CD4-positive, alpha-beta memory T cell (primary cell): Measurements from ENCODE around the gene ATP6V1B1. TPM values are rescaled to one million over a fixed set of nuclear protein-coding genes. Genes with fewer than 3 reads are reported as not detected.

Experiments
- CTCF ChIA-PET: fragments of 350-600 bp; sonication (Branson Sonifier 250); formaldehyde crosslinking; loops from one replicate; lab custom pipeline; 2021; ENCODE audit warnings: inconsistent platforms; ENCODE audit not compliant: partially characterized antibody; lab: Charles Lee
- POLR2A ChIA-PET: fragments of 350-600 bp; sonication (Branson Sonifier 250); formaldehyde crosslinking; loops from one replicate; lab custom pipeline; 2021; ENCODE audit not compliant: partially characterized antibody; lab: Charles Lee
- DNase-seq, 5 donors: peaks; one replicate each; pipeline versions ENCODE4 v3.0.0 to v3.0.0-alpha.2; 2020 to 2022; ENCODE audit warnings: mixed read lengths in 1 of 5
- H3K27ac ChIP-seq: one replicate; pipeline ENCODE4 v1.7.0; 2013; ENCODE audit warnings: low read depth, low read length
- H3K27me3 ChIP-seq: 2 replicates; pipeline ENCODE4 v1.7.0; 2013; ENCODE audit warnings: mild to moderate bottlenecking, low read length, moderate library complexity; ENCODE audit not compliant: insufficient read depth
- H3K36me3 ChIP-seq: 2 replicates; pipeline ENCODE4 v1.7.0; 2013; ENCODE audit warnings: mild to moderate bottlenecking, low read length, moderate library complexity; ENCODE audit not compliant: insufficient read depth
- H3K4me1 ChIP-seq: 2 replicates; pipeline ENCODE4 v1.7.0; 2013; ENCODE audit warnings: mild to moderate bottlenecking, low read length, moderate library complexity; ENCODE audit not compliant: insufficient read depth
- H3K4me3 ChIP-seq, 2 donors: one replicate each; pipeline ENCODE4 v1.7.0; 2013; ENCODE audit warnings: low read length in 2 of 2, mild to moderate bottlenecking in 1 of 2
- H3K9me3 ChIP-seq, 2 donors: one replicate each; pipeline ENCODE4 v1.7.0; 2013; ENCODE audit warnings: low read length in 2 of 2, control low read depth in 1 of 2; ENCODE audit not compliant: control insufficient read depth in 1 of 2
- H3K27ac Mint-ChIP-seq, 7 donors: one replicate each; pipeline ENCODE4 v1.8.0; 2020 to 2021; ENCODE audit warnings: mixed read lengths in 7 of 7, mild to moderate bottlenecking in 6 of 7, inconsistent platforms in 3 of 7, moderate library complexity in 3 of 7
- H3K27me3 Mint-ChIP-seq, 2 donors: one replicate each; pipeline ENCODE4 v1.8.0; 2020 to 2021; ENCODE audit warnings: mixed read lengths in 2 of 2
- H3K36me3 Mint-ChIP-seq, 2 donors: one replicate each; pipeline ENCODE4 v1.8.0; 2020 to 2021; ENCODE audit warnings: mixed read lengths in 2 of 2, inconsistent platforms in 1 of 2, mild to moderate bottlenecking in 1 of 2
- H3K4me1 Mint-ChIP-seq, 4 donors: one replicate each; pipeline ENCODE4 v1.8.0; 2020 to 2021; ENCODE audit warnings: mixed read lengths in 4 of 4, mild to moderate bottlenecking in 1 of 4
- H3K4me3 Mint-ChIP-seq, 8 donors: one replicate each; pipeline ENCODE4 v1.8.0; 2020 to 2021; ENCODE audit warnings: mixed read lengths in 8 of 8, mild to moderate bottlenecking in 7 of 8, moderate library complexity in 6 of 8, inconsistent platforms in 3 of 8
- H3K9me3 Mint-ChIP-seq, 8 donors: one replicate each; pipeline ENCODE4 v1.8.0; 2020 to 2021; ENCODE audit warnings: mixed read lengths in 8 of 8, mild to moderate bottlenecking in 5 of 8, inconsistent platforms in 3 of 8, moderate library complexity in 1 of 8
- intact Hi-C: fragments of 100-400 bp; cut with micrococcal nuclease; formaldehyde crosslinking; loops from one replicate; pipeline ENCODE4 v1.15.1; 2023
- polyA plus RNA-seq, 2 donors: library from polyadenylated mRNA; unstranded; fragments of 300-500 nt; fragmentation: Illumina TruSeq; gene quantifications; one replicate each; pipeline ENCODE4 v1.2.3, GENCODE V29; 2021
- total RNA-seq, 2 experiments: library from RNA; stranded (reverse); gene quantifications; one replicate each; pipeline ENCODE4 v1.2.3, GENCODE V29; 2021

The ATP6V1B1 gene
- total and polyA plus RNA-seq, 4 experiments from 2014 or later, result not detected

DNA sequence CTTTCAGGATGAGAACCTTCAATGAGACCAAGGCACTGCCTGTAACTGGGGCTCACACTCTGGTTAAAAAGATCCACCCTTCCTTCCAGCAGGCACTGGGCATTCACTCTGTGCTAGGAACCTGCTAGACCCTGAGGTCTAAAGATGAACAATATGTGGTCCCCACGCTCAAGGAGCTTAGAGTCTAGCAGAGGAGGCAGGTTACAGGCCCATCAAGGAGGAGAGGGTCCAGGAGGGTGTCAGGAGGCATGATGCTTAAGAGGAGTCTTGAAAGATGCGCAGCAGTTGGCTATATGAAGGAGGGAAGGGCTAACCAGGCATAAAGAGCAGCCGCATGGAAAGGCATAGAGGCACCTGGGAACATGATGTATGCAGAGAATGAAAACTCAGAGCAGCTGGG lies 47.3 kb downstream of the ATP6V1B1 start:
- POLR2A ChIA-PET, result no interaction called here
- Histone ChIP-seq H3K27me3 (no peaks in the 10 kb centered on the region), H3K4me3 (no peak overlapping the region), H3K9me3 (no peaks in the 10 kb centered on the region), H3K36me3 (peaks cover 20% of the 10 kb centered on the region), H3K27ac (no peak overlapping the region), H3K4me1 (peaks cover 12% of the 10 kb centered on the region)
- Mint-ChIP-seq H3K4me1 (peaks cover 10 to 30% (median 18%) of the 10 kb centered on the region in 4 donors), H3K36me3 (peaks cover 22 to 24% of the 10 kb centered on the region in 2 donors), H3K27me3 (no peaks in the 10 kb centered on the region), H3K4me3 (peak overlapping the region in 1 of 8 donors; percentile 23), H3K27ac (peak overlapping the region in 1 of 7 donors; percentile 59), H3K9me3 (no peaks in the 10 kb centered on the region)
- DNase-seq, result no peak
- CTCF ChIA-PET, result interaction anchor here (0.9 to 6.7 kb wide), 7 partner anchors 10 to 34 kb away, joined by 3 to 75 read pairs (median 4); no protein-coding TSS in a partner anchor
- intact Hi-C loops, result no loop called here

DNA sequence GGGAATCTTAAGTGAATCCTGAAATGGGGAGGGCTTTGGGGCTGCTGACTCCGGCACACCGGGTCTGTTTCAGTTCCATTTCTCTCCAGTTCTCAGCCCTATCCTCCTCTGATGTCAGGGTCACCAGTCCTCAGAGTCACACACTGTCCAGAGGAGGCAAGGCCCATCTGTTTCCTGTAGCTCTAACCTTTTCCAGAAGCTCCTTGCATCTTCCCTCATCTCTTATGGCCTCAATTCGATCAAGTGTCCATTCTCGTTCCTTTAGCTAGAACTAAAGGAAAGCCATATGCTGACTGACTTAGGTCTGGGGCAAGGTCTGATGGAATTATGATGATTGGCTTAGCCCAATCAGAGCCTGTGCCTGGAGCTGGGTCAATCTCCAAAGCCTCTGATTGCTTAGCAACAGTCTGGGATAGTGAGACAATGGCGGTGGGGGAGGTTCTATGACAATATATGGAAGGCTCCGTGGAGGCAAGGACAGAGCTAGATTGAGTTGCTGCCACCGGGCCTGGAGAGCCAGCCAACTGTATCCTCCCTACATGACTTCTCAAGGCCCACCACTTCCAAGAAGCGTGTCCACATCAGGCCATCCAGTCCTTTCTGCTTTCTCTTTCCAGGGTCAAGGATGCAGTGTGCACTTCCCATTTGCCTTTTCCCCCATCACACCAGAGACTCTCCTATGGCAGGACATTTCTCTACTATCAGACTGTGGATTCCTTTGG lies 48.0 kb downstream of the ATP6V1B1 start:
- Mint-ChIP-seq H3K9me3 (no peaks in the 10 kb centered on the region), H3K27me3 (no peaks in the 10 kb centered on the region), H3K36me3 (peaks cover 25 to 28% of the 10 kb centered on the region in 2 donors), H3K27ac (peak overlapping the region in 1 of 7 donors; percentile 4), H3K4me3 (no peak overlapping the region), H3K4me1 (peaks cover 9 to 30% (median 16%) of the 10 kb centered on the region in 4 donors)
- POLR2A ChIA-PET, result interaction anchor here (1.0 to 1.6 kb wide), 4 partner anchors 9 to 18 kb away, joined by 3 to 4 read pairs (median 4); no protein-coding TSS in a partner anchor
- CTCF ChIA-PET, result interaction anchor here (0.9 to 6.7 kb wide), 10 partner anchors 9 to 86 kb away, joined by 3 to 75 read pairs (median 4); no protein-coding TSS in a partner anchor
- H3K4me3 ChIP-seq, result no peak overlapping the region
- intact Hi-C loops, result loop anchor here (2.0 kb wide), 2 partner anchors 17 to 19 kb away; no protein-coding TSS in a partner anchor
- no peaks in the 10 kb centered on the region for H3K27me3 ChIP-seq
- H3K4me1 ChIP-seq, result peaks cover 8% of the 10 kb centered on the region
- H3K9me3 ChIP-seq, result no peaks in the 10 kb centered on the region
- H3K27ac ChIP-seq, result no peak overlapping the region
- DNase-seq, result no peak
- H3K36me3 ChIP-seq, result peaks cover 27% of the 10 kb centered on the region

DNA sequence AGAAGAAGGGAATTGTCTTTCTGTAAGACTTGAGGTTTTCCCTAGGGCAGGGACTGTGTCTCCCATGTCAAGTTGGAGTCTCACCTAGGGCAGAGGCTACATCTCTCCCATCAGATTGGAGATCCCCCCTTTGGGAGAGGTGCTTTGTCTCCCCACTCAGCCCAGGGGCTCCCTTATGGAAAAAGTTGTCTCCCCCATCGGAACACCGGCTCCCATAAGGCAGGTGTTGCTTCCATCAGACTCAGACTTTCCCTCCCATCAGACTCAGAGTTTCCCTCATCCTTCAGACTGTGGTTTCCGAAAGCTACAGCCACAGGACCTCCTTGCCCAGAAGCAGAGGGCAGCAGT lies 48.5 kb downstream of the ATP6V1B1 start:
- Histone ChIP-seq H3K4me3 (no peak overlapping the region), H3K27me3 (no peaks in the 10 kb centered on the region), H3K4me1 (peaks cover 8% of the 10 kb centered on the region), H3K27ac (no peak overlapping the region), H3K9me3 (no peaks in the 10 kb centered on the region), H3K36me3 (peaks cover 33% of the 10 kb centered on the region)
- POLR2A ChIA-PET, result interaction anchor here (0.5 to 1.6 kb wide), 8 partner anchors 10 to 84 kb away, joined by 3 to 6 read pairs (median 4); partner anchors contain the start of genes NAGK and TEX261
- H3K36me3 Mint-ChIP-seq, result peaks cover 29 to 33% of the 10 kb centered on the region in 2 donors
- H3K27me3 Mint-ChIP-seq, result no peaks in the 10 kb centered on the region
- intact Hi-C loops, result loop anchor here (2.0 kb wide), 2 partner anchors 17 to 19 kb away; no protein-coding TSS in a partner anchor
- H3K9me3 Mint-ChIP-seq, result no peaks in the 10 kb centered on the region
- peak overlapping the region in 2 of 7 donors; percentile 9 to 29 for H3K27ac Mint-ChIP-seq
- CTCF ChIA-PET, result interaction anchor here (0.6 to 6.7 kb wide), 11 partner anchors 9 to 1091 kb away, joined by 3 to 75 read pairs (median 4); partner anchors contain the start of gene SNRNP27
- H3K4me3 Mint-ChIP-seq, result peak overlapping the region in 1 of 8 donors; percentile 44
- no peak for DNase-seq
- H3K4me1 Mint-ChIP-seq, result peaks cover 9 to 30% (median 17%) of the 10 kb centered on the region in 4 donors

DNA sequence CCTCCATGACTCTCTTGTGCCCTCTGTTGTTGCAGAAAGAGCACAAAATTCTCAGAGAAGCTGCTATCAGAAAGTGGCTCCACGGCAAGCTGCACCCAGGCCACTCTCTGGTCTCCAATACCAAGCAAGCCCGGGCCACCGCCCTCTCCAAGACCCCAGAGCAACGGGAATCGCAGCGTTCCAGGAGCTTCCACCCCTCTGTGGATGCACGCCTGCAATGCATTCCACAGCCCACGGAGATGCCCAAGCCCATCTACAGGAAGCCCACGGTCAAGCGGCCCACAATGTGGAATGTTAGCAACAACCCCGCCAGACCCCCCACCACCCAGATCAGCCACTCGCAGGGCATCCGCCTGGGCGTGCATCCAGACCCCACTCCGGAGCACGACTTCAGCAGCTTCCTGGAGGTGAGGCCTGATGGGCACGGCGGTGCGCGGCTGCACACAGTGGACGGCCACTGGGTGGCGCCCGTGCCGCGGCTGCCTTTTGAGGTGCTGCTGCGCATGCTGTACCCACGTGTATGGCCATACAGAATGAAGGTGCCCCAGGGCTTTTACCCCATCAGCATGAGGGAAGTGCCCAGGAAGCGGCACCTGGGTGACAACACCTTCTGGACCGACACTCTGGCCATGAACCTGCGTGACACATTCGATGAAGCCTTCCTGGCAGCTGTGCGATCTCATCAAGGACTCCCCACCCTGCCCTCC lies 49.0 kb downstream of the ATP6V1B1 start:
- H3K36me3 Mint-ChIP-seq, result peaks cover 29 to 36% of the 10 kb centered on the region in 2 donors
- H3K27me3 Mint-ChIP-seq, result no peaks in the 10 kb centered on the region
- ChIA-PET CTCF (interaction anchor here (0.6 to 6.7 kb wide), 11 partner anchors 9 to 1091 kb away, joined by 3 to 75 read pairs (median 4); partner anchors contain the start of gene SNRNP27), POLR2A (interaction anchor here (0.5 to 1.6 kb wide), 8 partner anchors 10 to 83 kb away, joined by 3 to 6 read pairs (median 4); partner anchors contain the start of genes NAGK and TEX261)
- intact Hi-C loops, result loop anchor here (1.0 to 2.0 kb wide), 3 partner anchors 11 to 20 kb away; no protein-coding TSS in a partner anchor
- no peaks in the 10 kb centered on the region for H3K9me3 Mint-ChIP-seq
- Histone ChIP-seq H3K4me3 (no peak overlapping the region), H3K27ac (no peak overlapping the region), H3K36me3 (peaks cover 38% of the 10 kb centered on the region), H3K27me3 (no peaks in the 10 kb centered on the region), H3K9me3 (no peaks in the 10 kb centered on the region), H3K4me1 (peaks cover 8% of the 10 kb centered on the region)
- peaks cover 9 to 30% (median 15%) of the 10 kb centered on the region in 4 donors for H3K4me1 Mint-ChIP-seq
- H3K4me3 Mint-ChIP-seq, result peak overlapping the region in 6 of 8 donors; percentile 6 to 51 (median 38)
- peak overlapping the region in 3 of 7 donors; percentile 9 to 29 (median 27) for H3K27ac Mint-ChIP-seq
- DNase-seq, result peak; percentile 77 to 80 (median 79)

DNA sequence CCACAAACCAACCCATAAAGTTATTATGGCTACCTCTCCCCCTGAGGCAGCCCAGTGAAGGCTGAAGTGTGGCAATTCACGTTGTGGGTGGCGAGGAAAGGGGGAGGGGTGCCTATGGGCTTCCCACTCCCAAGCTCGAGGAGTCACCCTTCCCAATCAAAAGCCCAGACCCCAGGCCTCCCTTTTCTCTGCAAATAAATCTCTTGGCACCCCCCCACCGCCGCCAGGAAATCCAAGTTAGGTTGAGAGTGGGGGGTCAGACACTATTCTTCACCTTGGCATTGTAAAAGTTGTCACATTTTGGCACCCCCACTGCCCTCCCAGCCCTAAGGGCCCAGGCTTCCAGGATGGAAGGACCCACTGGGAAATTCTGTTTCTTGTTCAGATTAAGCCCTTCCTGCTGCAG lies 49.6 kb downstream of the ATP6V1B1 start:
- Histone ChIP-seq H3K4me1 (peaks cover 8% of the 10 kb centered on the region), H3K9me3 (no peaks in the 10 kb centered on the region), H3K4me3 (no peak overlapping the region), H3K27me3 (no peaks in the 10 kb centered on the region), H3K36me3 (peaks cover 44% of the 10 kb centered on the region), H3K27ac (no peak overlapping the region)
- H3K36me3 Mint-ChIP-seq, result peaks cover 29 to 38% of the 10 kb centered on the region in 2 donors
- H3K4me1 Mint-ChIP-seq, result peaks cover 9 to 30% (median 15%) of the 10 kb centered on the region in 4 donors
- no peak for DNase-seq
- H3K27me3 Mint-ChIP-seq, result no peaks in the 10 kb centered on the region
- intact Hi-C loops, result loop anchor here (1.0 to 2.0 kb wide), 3 partner anchors 10 to 20 kb away; no protein-coding TSS in a partner anchor
- no peaks in the 10 kb centered on the region for H3K9me3 Mint-ChIP-seq
- H3K27ac Mint-ChIP-seq, result peak overlapping the region in 2 of 7 donors; percentile 12 to 84
- peak overlapping the region in 1 of 8 donors; percentile 35 for H3K4me3 Mint-ChIP-seq
- CTCF ChIA-PET, result interaction anchor here (1.6 to 6.7 kb wide), 5 partner anchors 8 to 84 kb away, joined by 3 to 75 read pairs (median 38); no protein-coding TSS in a partner anchor
- POLR2A ChIA-PET, result interaction anchor here (1.0 to 1.6 kb wide), 7 partner anchors 9 to 83 kb away, joined by 3 to 6 read pairs (median 4); partner anchors contain the start of genes NAGK and TEX261

DNA sequence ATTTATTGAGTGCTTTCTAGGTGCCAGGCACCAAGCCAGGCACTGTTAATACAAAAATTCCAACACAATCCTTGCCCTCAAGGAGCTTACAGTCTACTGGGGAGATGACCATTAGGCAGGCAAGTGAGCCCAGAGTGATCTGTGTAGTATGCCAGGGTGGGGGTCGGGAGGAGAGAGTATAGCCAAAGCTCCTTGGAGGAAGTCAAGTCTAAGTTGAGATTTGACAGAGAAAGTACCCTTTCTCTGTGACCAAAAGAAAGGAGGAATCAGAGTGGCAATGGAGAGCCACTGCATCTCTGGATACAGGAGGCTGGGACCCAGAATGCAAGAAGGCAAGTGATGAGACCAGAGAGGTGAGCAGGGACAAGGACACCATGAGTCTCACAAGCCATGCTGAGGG lies 50.3 kb downstream of the ATP6V1B1 start:
- Mint-ChIP-seq H3K27ac (peak overlapping the region in 6 of 7 donors; percentile 3 to 84 (median 25)), H3K9me3 (no peaks in the 10 kb centered on the region), H3K4me3 (no peak overlapping the region), H3K36me3 (peaks cover 35 to 44% of the 10 kb centered on the region in 2 donors), H3K27me3 (no peaks in the 10 kb centered on the region), H3K4me1 (peaks cover 9 to 34% (median 17%) of the 10 kb centered on the region in 4 donors)
- Histone ChIP-seq H3K27ac (no peak overlapping the region), H3K4me1 (peaks cover 8% of the 10 kb centered on the region), H3K9me3 (no peaks in the 10 kb centered on the region), H3K36me3 (peaks cover 50% of the 10 kb centered on the region), H3K27me3 (no peaks in the 10 kb centered on the region), H3K4me3 (no peak overlapping the region)
- intact Hi-C loops, result loop anchor here (1.0 to 2.0 kb wide), 3 partner anchors 9 to 21 kb away; no protein-coding TSS in a partner anchor
- no peak for DNase-seq
- CTCF ChIA-PET, result interaction anchor here (0.9 to 6.7 kb wide), 3 partner anchors 10 to 20 kb away, joined by 5 to 75 read pairs (median 71); no protein-coding TSS in a partner anchor
- POLR2A ChIA-PET, result interaction anchor here (1.3 kb wide), 1 partner anchor 83 kb away, joined by 3 read pairs; the partner anchor contains the start of gene NAGK
